ENCODE measurements around the gene UBE2C.

The UBE2C gene

GRCh38 chr20:45780159-45780558, 32.3 kb upstream of the UBE2C start:
- peak overlapping the region; percentile 88 for H3K27ac ChIP-seq
- in situ Hi-C loops (cut with HindIII; ENCODE audit: low pct_ligation_motif_present, low sequenced_read_pairs) = no loop called here
- TF ChIP-seq CTCF (IDR thresholded peaks at IDR 0.05; ENCODE audit: low read depth, low read length, missing control alignments) = no peak

GRCh38 chr20:45781391-45781931, 31.0 kb upstream of the UBE2C start:
- DNase-seq = peak; percentile 65
- H3K27ac ChIP-seq = peak overlapping the region; percentile 88
- no peaks in the 10 kb centered on the region for H3K27me3 ChIP-seq (replicated peaks)
- no peaks in the 10 kb centered on the region for H3K36me3 ChIP-seq (replicated peaks)
- no peak for TF ChIP-seq CTCF (IDR thresholded peaks at IDR 0.05; ENCODE audit: low read depth, low read length, missing control alignments)
- peak overlapping the region; percentile 9 for H3K4me3 ChIP-seq (ENCODE audit: low read depth, low read length)
- in situ Hi-C loops (cut with HindIII; ENCODE audit: low pct_ligation_motif_present, low sequenced_read_pairs) = no loop called here

More at GRCh38 chr20:45780159-45780558, 32.3 kb upstream of the UBE2C start:
- H3K27me3 ChIP-seq (replicated peaks) = no peaks in the 10 kb centered on the region
- no peak overlapping the region for H3K4me3 ChIP-seq (ENCODE audit: low read depth, low read length)
- H3K36me3 ChIP-seq (replicated peaks) = no peaks in the 10 kb centered on the region
- no peak for DNase-seq

- Histone ChIP-seq H3K27me3 (replicated peaks) (no peaks in the 10 kb centered on the region), H3K36me3 (replicated peaks) (no peaks in the 10 kb centered on the region), H3K27ac (no peak overlapping the region), H3K4me3 (ENCODE audit: low read depth, low read length) (no peak overlapping the region)
- TF ChIP-seq CTCF (IDR thresholded peaks at IDR 0.05; ENCODE audit: low read depth, low read length, missing control alignments) = no peak
- in situ Hi-C loops (cut with HindIII; ENCODE audit: low pct_ligation_motif_present, low sequenced_read_pairs) = no loop called here
- no peak for DNase-seq
These were observed 29.6 kb upstream of the UBE2C start for GRCh38 chr20:45782890-45783289.

- Histone ChIP-seq H3K27ac (no peak overlapping the region), H3K4me3 (ENCODE audit: low read depth, low read length) (no peak overlapping the region), H3K36me3 (replicated peaks) (no peaks in the 10 kb centered on the region), H3K27me3 (replicated peaks) (no peaks in the 10 kb centered on the region)
- in situ Hi-C loops (cut with HindIII; ENCODE audit: low pct_ligation_motif_present, low sequenced_read_pairs) = no loop called here
- DNase-seq = no peak
- TF ChIP-seq CTCF (IDR thresholded peaks at IDR 0.05; ENCODE audit: low read depth, low read length, missing control alignments) = no peak
These were observed 28.7 kb upstream of the UBE2C start for GRCh38 chr20:45783656-45784294.

- no peak for DNase-seq
- Histone ChIP-seq H3K27ac (no peak overlapping the region), H3K27me3 (replicated peaks) (no peaks in the 10 kb centered on the region), H3K36me3 (replicated peaks) (no peaks in the 10 kb centered on the region), H3K4me3 (ENCODE audit: low read depth, low read length) (no peak overlapping the region)
- in situ Hi-C loops (cut with HindIII; ENCODE audit: low pct_ligation_motif_present, low sequenced_read_pairs) = no loop called here
- no peak for TF ChIP-seq CTCF (IDR thresholded peaks at IDR 0.05; ENCODE audit: low read depth, low read length, missing control alignments)
These were observed 24.1 kb upstream of the UBE2C start for GRCh38 chr20:45788351-45788750.
